Neural progenitor cell (in vitro differentiated cells): ENCODE results near the gene CHRM4. TPM values are rescaled to one million over a fixed set of nuclear protein-coding genes. Genes with fewer than 3 reads are reported as not detected.

ENCODE experiments used
- DNase-seq: peaks from one replicate; pipeline ENCODE4 v3.0.0-alpha.2; 2016; ENCODE audit warnings: low spot score
- H2AFZ ChIP-seq: fragments of 200-600 bp; sonication (generic); replicated peaks from 2 replicates; pipeline ENCODE4 v1.6.1; 2016; ENCODE audit warnings: antibody characterized with exemption
- H3F3A ChIP-seq: fragments of 200-600 bp; sonication (generic); 2 replicates; pipeline ENCODE4 v1.6.1; 2016; ENCODE audit warnings: antibody characterized with exemption, low read depth
- H3K27ac ChIP-seq: fragments of 200-600 bp; sonication (generic); 2 replicates; pipeline ENCODE4 v1.5.1; 2016; ENCODE audit warnings: mild to moderate bottlenecking
- H3K27me3 ChIP-seq: fragments of 200-600 bp; sonication (generic); 2 replicates; pipeline ENCODE4 v1.6.1; 2016; ENCODE audit warnings: mild to moderate bottlenecking, moderate library complexity
- H3K36me3 ChIP-seq: fragments of 200-600 bp; sonication (generic); 2 replicates; pipeline ENCODE4 v1.5.1; 2016
- H3K4me1 ChIP-seq: fragments of 200-600 bp; sonication (generic); 2 replicates; pipeline ENCODE4 v1.6.1; 2016; ENCODE audit warnings: mixed run types
- H3K4me2 ChIP-seq: fragments of 200-600 bp; sonication (generic); 2 replicates; pipeline ENCODE4 v1.6.1; 2016
- H3K4me3 ChIP-seq: fragments of 200-600 bp; sonication (generic); 2 replicates; pipeline ENCODE4 v1.5.1; 2016
- H3K79me2 ChIP-seq: fragments of 200-600 bp; sonication (generic); 2 replicates; pipeline ENCODE4 v1.6.1; 2016; ENCODE audit warnings: low read depth
- H3K9ac ChIP-seq: fragments of 200-600 bp; sonication (generic); 2 replicates; pipeline ENCODE4 v1.6.1; 2016
- H3K9me3 ChIP-seq: fragments of 200-600 bp; sonication (generic); 2 replicates; pipeline ENCODE4 v1.5.1; 2016; ENCODE audit warnings: low read depth
- H4K20me1 ChIP-seq: fragments of 200-600 bp; sonication (generic); 2 replicates; pipeline ENCODE4 v1.6.1; 2016; ENCODE audit warnings: low read depth
- H3K27ac Mint-ChIP-seq: 3 replicates; pipeline ENCODE4 v1.8.0; 2021; ENCODE audit warnings: mixed read lengths
- H3K27me3 Mint-ChIP-seq: 2 replicates; pipeline ENCODE4 v1.8.0; 2022; ENCODE audit warnings: low read depth, mild to moderate bottlenecking, inconsistent platforms, moderate library complexity, mixed read lengths; ENCODE audit not compliant: insufficient read depth
- H3K36me3 Mint-ChIP-seq: 3 replicates; pipeline ENCODE4 v1.8.0; 2021; ENCODE audit warnings: mixed read lengths
- H3K4me1 Mint-ChIP-seq: 3 replicates; pipeline ENCODE4 v1.8.0; 2021; ENCODE audit warnings: mixed read lengths
- H3K4me3 Mint-ChIP-seq: 3 replicates; pipeline ENCODE4 v1.8.0; 2021; ENCODE audit warnings: mild to moderate bottlenecking, moderate library complexity, mixed read lengths
- H3K9me3 Mint-ChIP-seq: 3 replicates; pipeline ENCODE4 v1.8.0; 2020; ENCODE audit warnings: mixed read lengths
- CTCF ChIP-seq: fragments of 200-600 bp; sonication (generic); IDR thresholded peaks from 2 replicates; pipeline ENCODE4 v1.5.1; 2017; ENCODE audit warnings: antibody characterized with exemption, mild to moderate bottlenecking
- EZH2 ChIP-seq: fragments of 200-600 bp; sonication (generic); IDR thresholded peaks from 2 replicates; pipeline ENCODE4 v1.6.1; 2017; ENCODE audit warnings: antibody characterized with exemption, mild to moderate bottlenecking, moderate library complexity
- EZH2phosphoT487 ChIP-seq: fragments of 200-600 bp; sonication (generic); IDR thresholded peaks from 2 replicates; pipeline ENCODE4 v1.6.1; 2017; ENCODE audit warnings: antibody characterized with exemption
- total RNA-seq: library from RNA; depleted of rRNA; stranded (reverse); fragments of >200 nt; gene quantifications from 2 replicates; pipeline ENCODE4 v1.2.3, GENCODE V29; 2015; ENCODE audit warnings: low replicate concordance

CHRM4 gene
- total RNA-seq, 1 donor from 2014 or later = not detected

DNA sequence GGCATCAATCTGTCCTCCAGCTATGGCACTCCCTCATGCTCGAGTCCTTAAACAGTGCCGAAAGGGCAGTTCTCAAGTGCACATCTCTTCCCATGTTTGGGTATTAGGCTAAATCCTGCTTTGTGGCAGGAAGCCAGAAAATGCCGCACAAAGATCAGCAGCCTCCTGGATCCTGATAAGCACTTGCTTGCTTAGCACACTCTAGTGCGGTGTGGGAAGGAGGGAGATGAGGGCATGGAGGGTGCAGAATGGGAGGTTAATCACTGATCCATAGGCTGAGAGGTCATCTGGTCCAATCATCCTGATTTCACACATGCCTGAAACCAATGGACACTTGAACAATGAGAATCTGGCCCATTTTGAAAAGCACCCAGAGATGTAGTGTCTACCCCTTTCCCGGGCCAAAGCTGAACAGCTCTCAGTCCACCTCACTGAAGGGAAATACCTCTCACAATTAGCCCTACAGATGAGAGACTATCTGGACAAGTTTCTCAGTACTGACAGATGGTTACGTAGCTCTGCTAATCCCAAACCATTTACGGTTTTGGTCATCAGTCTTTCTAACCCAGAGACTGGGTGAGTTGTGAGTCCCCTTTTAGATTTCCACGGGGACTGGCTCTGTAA, 29.8 kb upstream of the CHRM4 start:
- no peaks in the 10 kb centered on the region for H3K79me2 ChIP-seq
- peaks cover 32% of the 10 kb centered on the region for H3F3A ChIP-seq
- Mint-ChIP-seq H3K4me3 (no peak overlapping the region), H3K4me1 (peaks cover 22% of the 10 kb centered on the region), H3K27me3 (peaks cover 3% of the 10 kb centered on the region), H3K9me3 (no peaks in the 10 kb centered on the region), H3K27ac (no peak overlapping the region), H3K36me3 (peaks cover 16% of the 10 kb centered on the region)
- H3K27me3 ChIP-seq = no peaks in the 10 kb centered on the region
- no peak overlapping the region for H3K9ac ChIP-seq
- TF ChIP-seq EZH2phosphoT487 (no peak), CTCF (no peak), EZH2 (no peak)
- no peak overlapping the region for H3K27ac ChIP-seq
- no peaks in the 10 kb centered on the region for H3K36me3 ChIP-seq
- no peak overlapping the region for H2AFZ ChIP-seq
- no peak for DNase-seq
- H3K4me3 ChIP-seq = no peak overlapping the region
- H4K20me1 ChIP-seq = peaks cover 14% of the 10 kb centered on the region
- H3K4me1 ChIP-seq = peaks cover 26% of the 10 kb centered on the region
- H3K4me2 ChIP-seq = no peak overlapping the region
- H3K9me3 ChIP-seq = no peaks in the 10 kb centered on the region

- Histone ChIP-seq H3K9me3 (no peaks in the 10 kb centered on the region), H3K27ac (no peak overlapping the region), H3K4me1 (peaks cover 28% of the 10 kb centered on the region), H4K20me1 (peaks cover 14% of the 10 kb centered on the region), H2AFZ (no peak overlapping the region), H3K9ac (no peak overlapping the region), H3F3A (peaks cover 32% of the 10 kb centered on the region), H3K79me2 (no peaks in the 10 kb centered on the region), H3K4me3 (no peak overlapping the region), H3K27me3 (no peaks in the 10 kb centered on the region), H3K4me2 (no peak overlapping the region), H3K36me3 (no peaks in the 10 kb centered on the region)
- peaks cover 18% of the 10 kb centered on the region for H3K36me3 Mint-ChIP-seq
- DNase-seq = no peak
- peaks cover 22% of the 10 kb centered on the region for H3K4me1 Mint-ChIP-seq
- no peak overlapping the region for H3K4me3 Mint-ChIP-seq
- peaks cover 3% of the 10 kb centered on the region for H3K27me3 Mint-ChIP-seq
- no peaks in the 10 kb centered on the region for H3K9me3 Mint-ChIP-seq
- no peak overlapping the region for H3K27ac Mint-ChIP-seq
- TF ChIP-seq EZH2 (no peak), EZH2phosphoT487 (no peak), CTCF (no peak)
Measured at GRCh38 chr11:46420513-46420912, 28.9 kb upstream of the CHRM4 start.

DNA sequence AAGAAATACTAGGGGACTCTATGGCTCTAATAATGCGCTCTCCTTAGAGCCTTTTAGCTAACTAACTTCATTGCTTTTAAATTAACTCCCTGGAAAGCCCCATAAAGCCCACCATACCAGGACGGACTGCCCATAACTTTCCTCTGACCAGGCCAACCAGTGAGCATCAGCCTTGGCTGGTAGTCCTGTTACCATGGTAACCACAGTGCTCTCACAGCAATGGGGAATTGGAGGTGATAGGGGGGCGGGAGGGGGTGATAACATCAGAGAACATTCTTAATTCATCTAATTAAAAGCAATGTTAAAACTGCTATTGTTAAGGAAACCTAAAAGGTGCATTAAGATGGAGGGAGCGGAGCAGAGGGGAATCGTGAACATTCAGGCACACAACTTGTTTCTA, 27.2 kb upstream of the CHRM4 start:
- Histone ChIP-seq H3K9ac (no peak overlapping the region), H4K20me1 (peaks cover 14% of the 10 kb centered on the region), H3K79me2 (no peaks in the 10 kb centered on the region), H2AFZ (no peak overlapping the region), H3K4me2 (peak overlapping the region; percentile 56), H3K4me1 (peaks cover 28% of the 10 kb centered on the region), H3K4me3 (no peak overlapping the region), H3K36me3 (no peaks in the 10 kb centered on the region), H3K27ac (no peak overlapping the region), H3K9me3 (no peaks in the 10 kb centered on the region), H3F3A (peaks cover 32% of the 10 kb centered on the region), H3K27me3 (no peaks in the 10 kb centered on the region)
- Mint-ChIP-seq H3K36me3 (peaks cover 30% of the 10 kb centered on the region), H3K9me3 (no peaks in the 10 kb centered on the region), H3K4me3 (no peak overlapping the region), H3K4me1 (peaks cover 22% of the 10 kb centered on the region), H3K27me3 (peaks cover 3% of the 10 kb centered on the region), H3K27ac (no peak overlapping the region)
- no peak for TF ChIP-seq EZH2phosphoT487
- no peak for TF ChIP-seq CTCF
- no peak for TF ChIP-seq EZH2
- DNase-seq = peak; percentile 41
